Measurements from ENCODE around the gene TPX2. TPM values are rescaled to one million over a fixed set of nuclear protein-coding genes. Genes with fewer than 3 reads are reported as not detected.

Gene TPX2
- total and polyA plus RNA-seq, 2 donors (not counting 1 experiment from before 2014, with no cell fraction given): 0.30 to 0.31 TPM

- TF ChIP-seq CTCF (IDR thresholded peaks at IDR 0.05): no peak
- no peak for TF ChIP-seq EZH2 (IDR thresholded peaks at IDR 0.05; ENCODE audit: borderline replicate concordance, insufficient read depth, low read depth, low read length, poor library complexity, severe bottlenecking)
- DNase-seq (no peak), ATAC-seq (ENCODE audit: low read depth) (no peak)
- Mint-ChIP-seq H3K27me3 (peaks cover 13% of the 10 kb centered on the region), H3K4me3 (no peak within 1 kb of the TSS), H3K27ac (no peak within 1 kb of the TSS), H3K4me1 (peaks cover 8% of the 10 kb centered on the region), H3K9me3 (ENCODE audit: insufficient read depth) (no peaks in the 10 kb centered on the region)
- Histone ChIP-seq H2AFZ (ENCODE audit: insufficient read depth, low read depth, low read length, poor library complexity, severe bottlenecking) (no peak within 1 kb of the TSS), H3K27me3 (replicated peaks in 1 of 4; ENCODE audit: control extremely low read depth in 1 of 4, control insufficient read depth in 3 of 4, insufficient read depth in 4 of 4, low read length in 3 of 4) (peaks cover 0 to 3% (median 0%) of the 10 kb centered on the region in 4 experiments), H4K20me1 (ENCODE audit: control insufficient read depth, insufficient read depth, low read length, poor library complexity, severe bottlenecking) (no peaks in the 10 kb centered on the region), H3K27ac (ENCODE audit: low read length in 2 of 2) (no peak within 1 kb of the TSS), H3K36me3 (replicated peaks in 1 of 2; ENCODE audit: control extremely low read depth in 1 of 2, control insufficient read depth in 1 of 2, extremely low read depth in 1 of 2, insufficient read depth in 2 of 2, low read length in 1 of 2) (no peaks in the 10 kb centered on the region), H3K9ac (ENCODE audit: low read length) (no peak within 1 kb of the TSS), H3K9me3 (ENCODE audit: control extremely low read depth in 1 of 3, control insufficient read depth in 2 of 3, insufficient read depth in 1 of 3, low read length in 2 of 3) (no peaks in the 10 kb centered on the region), H3K4me1 (ENCODE audit: control insufficient read depth in 2 of 2, insufficient read depth in 2 of 2, low read length in 2 of 2) (peaks cover 0 to 6% of the 10 kb centered on the region in 2 donors), H3K4me2 (replicated peaks; ENCODE audit: low read depth, low read length, poor library complexity, severe bottlenecking) (no peak within 1 kb of the TSS), H3K4me3 (ENCODE audit: control extremely low read depth in 1 of 5, extremely low read depth in 1 of 5, insufficient read depth in 1 of 5, low read depth in 2 of 5, low read length in 4 of 5) (no peak within 1 kb of the TSS), H3K79me2 (ENCODE audit: control insufficient read depth, insufficient read depth, low read length) (no peaks in the 10 kb centered on the region)
- intact Hi-C loops (cut with micrococcal nuclease): no loop called here
- CTCF ChIA-PET: interaction anchor here (0.6 to 2.8 kb wide), 5 partner anchors 10 to 98 kb away, joined by 3 to 12 read pairs (median 3); no protein-coding TSS in a partner anchor
- WGBS (ENCODE audit: insufficient coverage): 92% methylated on average over 17 of the region's 21 CpGs
- POLR2A ChIA-PET: no interaction called here
Observed at GRCh38 chr20:31845300-31845863, 106.3 kb downstream of the TPX2 start, which contains the start of gene FOXS1. Gene FOXS1, minus strand, starts transcription at chr20:31845604. Its CDS starts 62 bp downstream, at chr20:31845542.

GRCh38 chr20:31846793-31847138 lies 107.7 kb downstream of the TPX2 start:
- ChIA-PET CTCF (interaction anchor here (0.7 to 3.1 kb wide), 21 partner anchors 9 to 245 kb away, joined by 3 to 31 read pairs (median 5); partner anchors contain the start of genes DUSP15, MYLK2, PDRG1 and TTLL9), POLR2A (no interaction called here)
- Histone ChIP-seq H4K20me1 (ENCODE audit: control insufficient read depth, insufficient read depth, low read length, poor library complexity, severe bottlenecking) (no peaks in the 10 kb centered on the region), H3K9ac (ENCODE audit: low read length) (no peak overlapping the region), H3K36me3 (replicated peaks in 1 of 2; ENCODE audit: control extremely low read depth in 1 of 2, control insufficient read depth in 1 of 2, extremely low read depth in 1 of 2, insufficient read depth in 2 of 2, low read length in 1 of 2) (no peaks in the 10 kb centered on the region), H3K4me1 (ENCODE audit: control insufficient read depth in 2 of 2, insufficient read depth in 2 of 2, low read length in 2 of 2) (peaks cover 0 to 6% of the 10 kb centered on the region in 2 donors), H3K9me3 (ENCODE audit: control extremely low read depth in 1 of 3, control insufficient read depth in 2 of 3, insufficient read depth in 1 of 3, low read length in 2 of 3) (no peaks in the 10 kb centered on the region), H3K79me2 (ENCODE audit: control insufficient read depth, insufficient read depth, low read length) (no peaks in the 10 kb centered on the region), H3K27me3 (replicated peaks in 1 of 4; ENCODE audit: control extremely low read depth in 1 of 4, control insufficient read depth in 3 of 4, insufficient read depth in 4 of 4, low read length in 3 of 4) (peaks cover 0 to 13% (median 2%) of the 10 kb centered on the region in 4 experiments), H3K4me2 (replicated peaks; ENCODE audit: low read depth, low read length, poor library complexity, severe bottlenecking) (no peak overlapping the region), H3K4me3 (ENCODE audit: control extremely low read depth in 1 of 5, extremely low read depth in 1 of 5, insufficient read depth in 1 of 5, low read depth in 2 of 5, low read length in 4 of 5) (no peak overlapping the region), H3K27ac (ENCODE audit: low read length in 2 of 2) (no peak overlapping the region), H2AFZ (ENCODE audit: insufficient read depth, low read depth, low read length, poor library complexity, severe bottlenecking) (no peak overlapping the region)
- DNase-seq (no peak), ATAC-seq (ENCODE audit: low read depth) (no peak)
- Mint-ChIP-seq H3K4me1 (peaks cover 8% of the 10 kb centered on the region), H3K9me3 (ENCODE audit: insufficient read depth) (no peaks in the 10 kb centered on the region), H3K4me3 (no peak overlapping the region), H3K27ac (no peak overlapping the region), H3K27me3 (peaks cover 23% of the 10 kb centered on the region)
- intact Hi-C loops (cut with micrococcal nuclease): loop anchor here (1.0 kb wide), 1 partner anchor 24 kb away; no protein-coding TSS in a partner anchor
- peak; percentile 56 for TF ChIP-seq CTCF (IDR thresholded peaks at IDR 0.05)
- no peak for TF ChIP-seq EZH2 (IDR thresholded peaks at IDR 0.05; ENCODE audit: borderline replicate concordance, insufficient read depth, low read depth, low read length, poor library complexity, severe bottlenecking)
- WGBS (ENCODE audit: insufficient coverage): no CpG with 5 or more reads among the region's 3 CpGs

All from B cell (primary cell).